K562 (cell line): Measurements from ENCODE around the gene KXD1. TPM values are rescaled to one million over a fixed set of nuclear protein-coding genes. Genes with fewer than 3 reads are reported as not detected.

Experiments used
- ATAC-seq: fragments of 200-7000 bp; cut with Tn5 transposase; 3 replicates; pipeline ENCODE4 v1.9.1; 2020; ENCODE audit warnings: moderate library complexity
- BruUV-seq: library from RNA; stranded (reverse); fragments of 400-500 nt; replicated peaks from 2 replicates; lab custom pipeline; 2021; lab: Mats Ljungman, UMichigan
- CTCF ChIA-PET: fragments of 300-600 bp; formaldehyde crosslinking; extraction: SDS; loops from one replicate; lab custom pipeline; 2021; ENCODE audit warnings: low intra/inter-chr PET ratio; lab: Yijun Ruan, JAX
- POLR2A ChIA-PET: fragments of 300-600, 350-650 bp; sonication (Branson Sonifier 250); formaldehyde crosslinking; extraction: SDS; loops from one replicate; lab custom pipeline; 2021; ENCODE audit warnings: antibody characterized with exemption, inconsistent platforms; lab: Yijun Ruan, JAX
- DNase-seq, 4 experiments: peaks; one replicate each; pipeline versions ENCODE4 v3.0.0 to v3.0.0-alpha.2; 2011 to 2018; ENCODE audit warnings: low spot score in 3 of 4, mixed read lengths in 3 of 4; ENCODE audit errors: extremely low read depth in 1 of 4
- FAIRE-seq: peaks from 2 replicates; lab custom pipeline; 2011; peaks lifted over from hg19 to GRCh38; lab: Jason Lieb, UNC
- H2AFZ ChIP-seq: 2 replicates; pipeline ENCODE4 v1.6.0; 2011; ENCODE audit warnings: low read depth, low read length, control low read depth, inconsistent platforms
- H3K27ac ChIP-seq: fragments of 200-600 bp; 3 replicates; pipeline ENCODE4 v1.8.0; 2011; ENCODE audit warnings: low read depth, mild to moderate bottlenecking, control low read depth, inconsistent platforms, low read length, moderate library complexity, mixed read lengths; ENCODE audit errors: extremely low read depth
- H3K27me3 ChIP-seq, 2 experiments: fragments of 300-600 bp in 1 of 2; 2 replicates in 1 of 2; 3 replicates in 1 of 2; pipeline versions ENCODE4 v1.6.0 to v1.8.0; 2011; ENCODE audit warnings: inconsistent platforms in 2 of 2, low read length in 2 of 2, mild to moderate bottlenecking in 1 of 2, mixed read lengths in 1 of 2, moderate library complexity in 1 of 2; ENCODE audit not compliant: control insufficient read depth in 2 of 2, insufficient read depth in 2 of 2
- H3K36me3 ChIP-seq: fragments of 300-600 bp; 3 replicates; pipeline ENCODE4 v1.8.0; 2011; ENCODE audit warnings: mild to moderate bottlenecking, low read length, inconsistent platforms; ENCODE audit not compliant: control insufficient read depth, insufficient read depth
- H3K4me1 ChIP-seq, 2 experiments: fragments of 200-600 bp in 1 of 2; replicated peaks in 1 of 2; 2 replicates in 1 of 2; 3 replicates in 1 of 2; pipeline versions ENCODE4 v1.5.1 to v1.8.0; 2011; ENCODE audit warnings: inconsistent platforms in 2 of 2, low read length in 2 of 2, mild to moderate bottlenecking in 1 of 2, mixed read lengths in 1 of 2, moderate library complexity in 1 of 2; ENCODE audit not compliant: control insufficient read depth in 2 of 2, insufficient read depth in 2 of 2
- H3K4me2 ChIP-seq: 2 replicates; pipeline ENCODE4 v1.6.1; 2011; ENCODE audit warnings: low read length, control low read depth, inconsistent platforms, mixed read lengths; ENCODE audit not compliant: insufficient read depth
- H3K4me3 ChIP-seq: fragments of 200-600 bp; sonication (generic), shearing (Covaris generic); 2 replicates; pipeline ENCODE4 v1.5.1; 2016; ENCODE audit warnings: control low read depth, inconsistent platforms
- H3K79me2 ChIP-seq: fragments of 200-600 bp; 3 replicates; pipeline ENCODE4 v1.8.0; 2011; ENCODE audit warnings: low read length, inconsistent platforms; ENCODE audit not compliant: control insufficient read depth, insufficient read depth
- H3K9ac ChIP-seq, 2 experiments: 2 replicates each; pipeline versions ENCODE4 v1.6.0 to v1.6.1; 2011; ENCODE audit warnings: low read depth in 2 of 2, low read length in 2 of 2, control low read depth in 1 of 2, inconsistent platforms in 1 of 2, mild to moderate bottlenecking in 1 of 2, mixed read lengths in 1 of 2; ENCODE audit not compliant: insufficient read depth in 1 of 2
- H3K9me1 ChIP-seq: one replicate; pipeline ENCODE4 v1.6.0; 2011; ENCODE audit warnings: inconsistent platforms, mild to moderate bottlenecking, low read length, moderate library complexity; ENCODE audit not compliant: control insufficient read depth, insufficient read depth
- H3K9me3 ChIP-seq: replicated peaks from 2 replicates; pipeline ENCODE4 v1.5.1; 2011; ENCODE audit warnings: low read depth, low read length, inconsistent platforms; ENCODE audit not compliant: control insufficient read depth, insufficient read depth
- H4K20me1 ChIP-seq: replicated peaks from 2 replicates; pipeline ENCODE4 v1.6.1; 2011; ENCODE audit warnings: low read length, inconsistent platforms, mixed read lengths; ENCODE audit not compliant: control insufficient read depth, insufficient read depth
- SNIP1 ChIP-seq: fragments of 450-650 bp; IDR thresholded peaks from 2 replicates; pipeline ENCODE4 v1.7.1; 2017; ENCODE audit warnings: low read depth, mild to moderate bottlenecking
- ZBTB7A ChIP-seq: IDR thresholded peaks from 2 replicates; pipeline ENCODE4 v1.6.1; 2011; ENCODE audit warnings: low read depth, mild to moderate bottlenecking, low read length, moderate library complexity, borderline replicate concordance; ENCODE audit not compliant: control insufficient read depth
- WGBS: fragments of 100-300 bp; shearing (Covaris generic); methylation state at CpG from one replicate; pipeline ENCODE4 v1.1.6; 2016; ENCODE audit warnings: low coverage, mixed read lengths; ENCODE audit not compliant: insufficient coverage; ENCODE audit errors: missing lambda C conversion rate; 5-methylcytosine and 5-hydroxymethylcytosine counted together
- in situ Hi-C: fragments of 300-500 bp; cut with MboI; formaldehyde crosslinking; loops from 4 replicates; pipeline ENCODE4 v1.15.0; 2018; ENCODE audit warnings: inconsistent platforms, mixed read lengths
- intact Hi-C: fragments of 100-400 bp; cut with micrococcal nuclease; formaldehyde crosslinking; loops from 2 replicates; pipeline ENCODE4 v1.14.2; 2022
- polyA plus RNA-seq, 8 experiments: library from polyadenylated mRNA; depleted of rRNA in 4 of 8; stranded (reverse) in 5 of 8; unstranded in 3 of 8; fragments of >200 nt; fragmentation: Nextera tagmentation in 2 of 8; fragmentation: Illumina TruSeq in 1 of 8; extraction: Ambion mirVana in 2 of 8; extraction: Trizol in 1 of 8; gene quantifications; 2 replicates each; pipeline versions ENCODE4 v1.2.1 to v1.2.3, GENCODE V29; 2011 to 2014; ENCODE audit warnings: inconsistent platforms in 1 of 8, missing spikeins in 1 of 8
- total RNA-seq, 7 experiments: library from RNA; depleted of rRNA in 6 of 7; stranded (reverse); fragments of >200 nt in 6 of 7; fragmentation: Illumina TruSeq in 2 of 7; extraction: Trizol in 2 of 7; gene quantifications; 2 replicates each; pipeline versions ENCODE4 v1.2.1 to v1.2.3, GENCODE V29; 2011 to 2021; ENCODE audit warnings: low replicate concordance in 1 of 7
- TF ChIP-seq, protein P1 (sequence below), 3 experiments: IDR thresholded peaks in 2 of 3; conservative IDR thresholded peaks in 1 of 3; 2 replicates each; pipeline ENCODE4 v1.5.1; 2011 to 2012; ENCODE audit warnings: low read length in 3 of 3, mild to moderate bottlenecking in 3 of 3, control low read depth in 2 of 3, improper control_type of control experiment in 1 of 3, inconsistent platforms in 1 of 3, low read depth in 1 of 3, mixed read lengths in 1 of 3, moderate library complexity in 1 of 3; ENCODE audit not compliant: insufficient read depth in 2 of 3

Gene KXD1
- total and polyA plus RNA-seq, 9 of the 15 experiments (the other 6 are each of a cell fraction or from before 2014, with no cell fraction given) = 21.9 to 210 (median 118) TPM

GRCh38 chr19:18603255-18603957, 45.7 kb downstream of the KXD1 start:
- H3K9me1 ChIP-seq = no peaks in the 10 kb centered on the region
- intact Hi-C loops = no loop called here
- 12% methylated on average over 13 of the region's 32 CpGs for WGBS
- H3K9me3 ChIP-seq = no peaks in the 10 kb centered on the region
- no peaks in the 10 kb centered on the region for H3K36me3 ChIP-seq
- peaks cover 11% of the 10 kb centered on the region for H4K20me1 ChIP-seq
- ATAC-seq = peak; percentile 93
- DNase-seq = peak; percentile 49 to 67 (median 58)
- POLR2A ChIA-PET = interaction anchor here (0.7 to 1.5 kb wide), 2 partner anchors 11 to 158 kb away, joined by 3 to 4 read pairs; no protein-coding TSS in a partner anchor
- H3K9ac ChIP-seq = no peak overlapping the region
- peaks cover 19 to 36% of the 10 kb centered on the region in 2 experiments for H3K27me3 ChIP-seq
- TF ChIP-seq ZBTB7A (peak; percentile 50; the same call in 1 of the 2 replicates), SNIP1 (no peak)
- TF ChIP-seq, protein P1, sequence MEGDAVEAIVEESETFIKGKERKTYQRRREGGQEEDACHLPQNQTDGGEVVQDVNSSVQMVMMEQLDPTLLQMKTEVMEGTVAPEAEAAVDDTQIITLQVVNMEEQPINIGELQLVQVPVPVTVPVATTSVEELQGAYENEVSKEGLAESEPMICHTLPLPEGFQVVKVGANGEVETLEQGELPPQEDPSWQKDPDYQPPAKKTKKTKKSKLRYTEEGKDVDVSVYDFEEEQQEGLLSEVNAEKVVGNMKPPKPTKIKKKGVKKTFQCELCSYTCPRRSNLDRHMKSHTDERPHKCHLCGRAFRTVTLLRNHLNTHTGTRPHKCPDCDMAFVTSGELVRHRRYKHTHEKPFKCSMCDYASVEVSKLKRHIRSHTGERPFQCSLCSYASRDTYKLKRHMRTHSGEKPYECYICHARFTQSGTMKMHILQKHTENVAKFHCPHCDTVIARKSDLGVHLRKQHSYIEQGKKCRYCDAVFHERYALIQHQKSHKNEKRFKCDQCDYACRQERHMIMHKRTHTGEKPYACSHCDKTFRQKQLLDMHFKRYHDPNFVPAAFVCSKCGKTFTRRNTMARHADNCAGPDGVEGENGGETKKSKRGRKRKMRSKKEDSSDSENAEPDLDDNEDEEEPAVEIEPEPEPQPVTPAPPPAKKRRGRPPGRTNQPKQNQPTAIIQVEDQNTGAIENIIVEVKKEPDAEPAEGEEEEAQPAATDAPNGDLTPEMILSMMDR (IDR thresholded peaks at IDR 0.05 in 2 of 3, conservative IDR thresholded peaks at IDR 0.05 in 1 of 3; ENCODE audit: insufficient read depth in 2 of 3, low read depth in 1 of 3, low read length in 3 of 3) = peak; percentile 48 to 59 (median 49); a peak in 5 of 6 replicates
- TF ChIP-seq, all 486 proteins: peak for 2
- Histone ChIP-seq H3K4me1 (peaks cover 0 to 53% of the 10 kb centered on the region in 2 experiments; a peak in 2 of 5 replicates), H2AFZ (no peak overlapping the region), H3K4me3 (no peak overlapping the region), H3K79me2 (no peaks in the 10 kb centered on the region), H3K27ac (no peak overlapping the region), H3K4me2 (no peak overlapping the region)
- in situ Hi-C loops = no loop called here
- peak; percentile 72 for FAIRE-seq
- CTCF ChIA-PET = no interaction called here
- no TSS peak for BruUV-seq
